Smooth muscle cell (in vitro differentiated cells): ENCODE measurements around the gene NUP85. TPM values are rescaled to one million over a fixed set of nuclear protein-coding genes. Genes with fewer than 3 reads are reported as not detected.

Experiments used
- DNase-seq: peaks from one replicate; lab custom pipeline; 2025; ENCODE audit not compliant: unreplicated experiment; lab: John Stamatoyannopoulos, UW
- H2AFZ ChIP-seq: fragments of 200-600 bp; sonication (generic); 2 replicates; pipeline ENCODE4 v1.6.0; 2016; ENCODE audit warnings: antibody characterized with exemption, low read depth, mild to moderate bottlenecking
- H3F3A ChIP-seq: fragments of 200-600 bp; sonication (generic); 2 replicates; pipeline ENCODE4 v1.6.0; 2017; ENCODE audit warnings: antibody characterized with exemption, low read depth
- H3K27ac ChIP-seq: fragments of 200-600 bp; sonication (generic); 2 replicates; pipeline ENCODE4 v1.5.1; 2016; ENCODE audit warnings: low read depth, mild to moderate bottlenecking
- H3K27me3 ChIP-seq: fragments of 200-600 bp; sonication (generic); 2 replicates; pipeline ENCODE4 v1.6.1; 2016; ENCODE audit warnings: low read depth, mild to moderate bottlenecking
- H3K36me3 ChIP-seq: fragments of 200-600 bp; sonication (generic); 2 replicates; pipeline ENCODE4 v1.5.1; 2016; ENCODE audit warnings: low read depth
- H3K4me1 ChIP-seq: fragments of 200-600 bp; sonication (generic); 2 replicates; pipeline ENCODE4 v1.5.1; 2016; ENCODE audit warnings: low read depth
- H3K4me2 ChIP-seq: fragments of 200-600 bp; sonication (generic); 2 replicates; pipeline ENCODE4 v1.6.0; 2016; ENCODE audit warnings: mild to moderate bottlenecking
- H3K4me3 ChIP-seq: fragments of 200-600 bp; sonication (generic); 2 replicates; pipeline ENCODE4 v1.5.1; 2016; ENCODE audit warnings: mild to moderate bottlenecking
- H3K79me2 ChIP-seq: fragments of 200-600 bp; sonication (generic); 2 replicates; pipeline ENCODE4 v1.6.0; 2016; ENCODE audit warnings: low read depth, mild to moderate bottlenecking
- H3K9ac ChIP-seq: fragments of 200-600 bp; sonication (generic); 2 replicates; pipeline ENCODE4 v1.6.0; 2016; ENCODE audit warnings: low read depth
- H3K9me3 ChIP-seq: fragments of 200-600 bp; sonication (generic); replicated peaks from 2 replicates; pipeline ENCODE4 v1.5.1; 2016; ENCODE audit warnings: low read depth
- H4K20me1 ChIP-seq: fragments of 200-600 bp; sonication (generic); 2 replicates; pipeline ENCODE4 v1.6.0; 2016; ENCODE audit warnings: low read depth
- WGBS: methylation state at CpG from one replicate; pipeline ENCODE4 v1.1.7; 2016; ENCODE audit warnings: low lambda C conversion rate; 5-methylcytosine and 5-hydroxymethylcytosine counted together
- polyA plus RNA-seq: library from polyadenylated mRNA; unstranded; fragments of >200 nt; fragmentation: Nextera tagmentation; extraction: Ambion mirVana; gene quantifications from 2 replicates; pipeline ENCODE4 v1.2.1, GENCODE V29; 2016
- total RNA-seq: library from RNA; depleted of rRNA; stranded (reverse); fragments of >200 nt; gene quantifications from 2 replicates; pipeline ENCODE4 v1.2.3, GENCODE V29; 2014
- TF ChIP-seq, protein P1 (sequence below): fragments of 200-600 bp; sonication (generic); IDR thresholded peaks from 2 replicates; pipeline ENCODE4 v1.5.1; 2017; ENCODE audit warnings: borderline replicate concordance, mild to moderate bottlenecking, antibody characterized with exemption; ENCODE audit not compliant: insufficient read depth, poor library complexity, severe bottlenecking

The NUP85 gene
- total and polyA plus RNA-seq, 2 experiments from 2014 or later: 24.0 to 43.2 TPM

DNA sequence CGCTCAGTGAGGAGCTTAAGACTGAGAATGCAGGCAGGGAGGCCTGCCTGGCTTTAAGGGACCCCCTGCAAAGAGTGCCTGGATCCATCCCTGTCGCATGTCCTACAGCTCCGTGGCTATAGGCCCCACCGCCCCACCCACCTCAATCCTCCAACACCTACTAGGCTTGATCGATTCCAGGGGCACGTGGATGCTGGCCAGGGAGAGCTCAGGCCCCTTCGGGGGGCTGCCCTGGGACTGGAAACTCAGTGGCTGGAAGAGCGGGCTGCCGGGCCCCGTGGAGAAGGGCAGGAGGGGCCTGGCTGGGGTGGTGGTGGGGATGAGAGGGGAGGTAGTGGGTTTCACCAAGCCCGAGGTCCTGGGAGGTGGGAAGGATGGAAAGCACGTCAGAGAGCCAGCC, 33.7 kb downstream of the NUP85 start:
- TF ChIP-seq, protein P1, sequence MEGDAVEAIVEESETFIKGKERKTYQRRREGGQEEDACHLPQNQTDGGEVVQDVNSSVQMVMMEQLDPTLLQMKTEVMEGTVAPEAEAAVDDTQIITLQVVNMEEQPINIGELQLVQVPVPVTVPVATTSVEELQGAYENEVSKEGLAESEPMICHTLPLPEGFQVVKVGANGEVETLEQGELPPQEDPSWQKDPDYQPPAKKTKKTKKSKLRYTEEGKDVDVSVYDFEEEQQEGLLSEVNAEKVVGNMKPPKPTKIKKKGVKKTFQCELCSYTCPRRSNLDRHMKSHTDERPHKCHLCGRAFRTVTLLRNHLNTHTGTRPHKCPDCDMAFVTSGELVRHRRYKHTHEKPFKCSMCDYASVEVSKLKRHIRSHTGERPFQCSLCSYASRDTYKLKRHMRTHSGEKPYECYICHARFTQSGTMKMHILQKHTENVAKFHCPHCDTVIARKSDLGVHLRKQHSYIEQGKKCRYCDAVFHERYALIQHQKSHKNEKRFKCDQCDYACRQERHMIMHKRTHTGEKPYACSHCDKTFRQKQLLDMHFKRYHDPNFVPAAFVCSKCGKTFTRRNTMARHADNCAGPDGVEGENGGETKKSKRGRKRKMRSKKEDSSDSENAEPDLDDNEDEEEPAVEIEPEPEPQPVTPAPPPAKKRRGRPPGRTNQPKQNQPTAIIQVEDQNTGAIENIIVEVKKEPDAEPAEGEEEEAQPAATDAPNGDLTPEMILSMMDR: no peak
- WGBS: 97% methylated on average over 6 of the region's 12 CpGs
- Histone ChIP-seq H3K9ac (no peak overlapping the region), H3K79me2 (no peaks in the 10 kb centered on the region), H2AFZ (no peak overlapping the region), H3K4me2 (no peak overlapping the region), H3K9me3 (no peaks in the 10 kb centered on the region), H3F3A (peaks cover 8% of the 10 kb centered on the region), H3K4me3 (no peak overlapping the region), H3K4me1 (no peaks in the 10 kb centered on the region), H4K20me1 (peaks cover 7% of the 10 kb centered on the region), H3K36me3 (no peaks in the 10 kb centered on the region), H3K27me3 (no peaks in the 10 kb centered on the region), H3K27ac (no peak overlapping the region)
- no peak for DNase-seq

DNA sequence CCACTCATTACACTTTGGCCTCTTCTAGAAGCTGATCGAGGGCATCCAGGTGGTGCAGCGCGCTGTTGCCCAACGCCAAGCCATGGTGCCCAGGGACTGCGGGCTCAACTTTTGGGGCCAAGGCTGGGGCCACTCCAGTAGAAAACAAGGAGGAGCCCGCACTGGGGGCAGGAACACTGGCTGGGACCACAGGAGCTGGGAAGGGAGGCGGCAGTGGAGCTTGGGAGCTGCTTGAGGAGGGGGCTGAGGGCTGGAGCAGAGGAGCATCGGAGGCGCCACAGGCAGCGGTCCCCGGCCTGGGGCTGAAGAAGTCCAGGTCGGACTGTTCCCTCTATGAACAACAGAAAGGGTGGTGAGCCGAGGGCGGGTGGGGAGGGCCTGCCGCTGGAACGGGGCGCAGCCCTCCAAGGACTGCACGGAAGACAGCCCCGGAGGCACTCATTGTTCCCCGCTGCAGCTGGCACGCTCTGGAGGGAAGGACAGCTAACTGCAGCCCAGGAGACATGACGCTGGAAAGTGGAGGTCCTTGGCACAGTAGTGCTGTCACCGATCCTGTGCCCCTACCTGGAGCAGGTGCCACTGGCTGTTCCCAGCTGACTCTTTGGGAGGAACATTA, 34.4 kb downstream of the NUP85 start:
- TF ChIP-seq, protein P1: no peak
- no peak overlapping the region for H3K4me3 ChIP-seq
- H3F3A ChIP-seq: peaks cover 8% of the 10 kb centered on the region
- 98% methylated on average over 18 of the region's 23 CpGs for WGBS
- no peaks in the 10 kb centered on the region for H3K27me3 ChIP-seq
- no peak overlapping the region for H2AFZ ChIP-seq
- H3K4me2 ChIP-seq: no peak overlapping the region
- no peaks in the 10 kb centered on the region for H3K4me1 ChIP-seq
- no peaks in the 10 kb centered on the region for H3K79me2 ChIP-seq
- DNase-seq: no peak
- H3K9ac ChIP-seq: no peak overlapping the region
- H3K36me3 ChIP-seq: no peaks in the 10 kb centered on the region
- H3K27ac ChIP-seq: no peak overlapping the region
- no peaks in the 10 kb centered on the region for H3K9me3 ChIP-seq
- H4K20me1 ChIP-seq: peaks cover 7% of the 10 kb centered on the region

DNA sequence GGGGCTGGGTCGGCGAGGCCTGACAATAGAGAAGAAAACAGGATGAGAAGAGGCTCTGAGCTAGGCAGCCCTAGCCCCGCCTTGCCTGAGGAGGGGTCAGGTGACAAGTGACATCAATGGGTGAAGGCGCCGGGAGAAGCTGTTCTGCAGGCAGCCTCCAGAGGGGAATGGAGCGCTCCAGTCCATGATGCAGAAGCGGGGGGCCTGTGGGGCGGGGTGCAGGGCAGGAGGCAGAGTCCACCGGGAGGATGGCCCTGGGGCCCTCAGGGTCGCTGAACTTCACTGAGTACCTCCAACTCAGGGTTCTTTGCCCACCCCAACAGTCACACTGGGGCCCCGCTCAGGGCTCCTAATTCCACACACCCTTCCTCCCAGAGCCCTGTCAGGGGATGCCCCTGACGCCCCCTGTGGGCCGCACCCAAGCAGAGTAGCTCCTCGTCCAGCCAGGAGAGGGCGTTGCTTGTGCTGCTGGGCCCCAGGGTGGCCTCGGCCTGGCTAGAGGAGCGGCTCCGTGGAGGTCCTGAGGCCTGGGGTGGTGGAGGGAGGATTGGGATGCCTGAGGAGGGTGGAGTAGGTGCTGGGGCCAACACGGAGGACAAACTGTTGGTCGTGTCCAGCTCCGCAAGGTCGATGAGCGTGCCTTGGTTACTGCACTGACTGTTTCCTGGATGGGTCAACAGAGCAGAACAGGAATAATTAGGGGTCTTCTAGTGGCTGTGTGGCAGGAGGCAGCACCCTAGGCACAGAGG, 35.1 kb downstream of the NUP85 start:
- no peaks in the 10 kb centered on the region for H3K27me3 ChIP-seq
- H3K27ac ChIP-seq: no peak overlapping the region
- no peaks in the 10 kb centered on the region for H3K4me1 ChIP-seq
- 75% methylated on average over 23 of the region's 23 CpGs for WGBS
- H3K79me2 ChIP-seq: no peaks in the 10 kb centered on the region
- H3K4me2 ChIP-seq: no peak overlapping the region
- no peak overlapping the region for H3K4me3 ChIP-seq
- peaks cover 8% of the 10 kb centered on the region for H3F3A ChIP-seq
- no peaks in the 10 kb centered on the region for H3K36me3 ChIP-seq
- no peaks in the 10 kb centered on the region for H3K9me3 ChIP-seq
- no peak overlapping the region for H3K9ac ChIP-seq
- H4K20me1 ChIP-seq: peaks cover 7% of the 10 kb centered on the region
- TF ChIP-seq, protein P1: peak; percentile 45
- no peak for DNase-seq
- no peak overlapping the region for H2AFZ ChIP-seq

DNA sequence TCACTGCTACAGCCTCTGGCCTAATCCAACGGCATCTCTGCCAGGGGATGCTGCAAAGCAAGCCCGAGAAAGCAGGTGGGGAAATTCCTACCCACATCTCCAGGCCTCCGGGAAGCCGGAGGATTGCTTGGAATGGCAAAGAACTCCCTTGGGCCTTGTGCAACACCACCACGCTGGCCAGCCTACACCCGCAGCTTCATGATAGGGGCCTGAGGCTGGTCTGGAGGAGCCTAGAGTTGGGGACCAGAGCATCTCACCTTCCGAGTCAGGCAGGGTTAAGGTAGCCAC, 35.6 kb downstream of the NUP85 start:
- DNase-seq: no peak
- no peak overlapping the region for H3K4me3 ChIP-seq
- no peak overlapping the region for H3K27ac ChIP-seq
- TF ChIP-seq, protein P1: no peak
- no peaks in the 10 kb centered on the region for H3K36me3 ChIP-seq
- peaks cover 8% of the 10 kb centered on the region for H3F3A ChIP-seq
- H3K9me3 ChIP-seq: no peaks in the 10 kb centered on the region
- no peaks in the 10 kb centered on the region for H3K27me3 ChIP-seq
- H3K79me2 ChIP-seq: no peaks in the 10 kb centered on the region
- WGBS: 91% methylated on average over 7 of the region's 7 CpGs
- no peak overlapping the region for H3K4me2 ChIP-seq
- no peak overlapping the region for H3K9ac ChIP-seq
- no peak overlapping the region for H2AFZ ChIP-seq
- H3K4me1 ChIP-seq: no peaks in the 10 kb centered on the region
- H4K20me1 ChIP-seq: peaks cover 10% of the 10 kb centered on the region
